GM18508 (cell line): ENCODE results near the gene LGALS3.

ENCODE experiments used
- ATAC-seq: cut with Tn5 transposase; IDR thresholded peaks from one replicate; pipeline ENCODE4 v1.9.1; 2021; ENCODE audit warnings: moderate number of reproducible peaks; ENCODE audit not compliant: insufficient read depth, unreplicated experiment

LGALS3 gene

GRCh38 chr14:55128386-55129085, 516 bp upstream of the LGALS3 start:
- no peak for ATAC-seq

- ATAC-seq = no peak
Observed at GRCh38 chr14:55129428-55130195, 560 bp downstream of the LGALS3 start.

GRCh38 chr14:55130196-55130550, 1.1 kb downstream of the LGALS3 start:
- ATAC-seq = no peak

GRCh38 chr14:55131370-55132137, 2.5 kb downstream of the LGALS3 start:
- ATAC-seq = no peak

GRCh38 chr14:55133416-55133815, 4.4 kb downstream of the LGALS3 start:
- no peak for ATAC-seq

- no peak for ATAC-seq
Observed at GRCh38 chr14:55136241-55136640, 7.2 kb downstream of the LGALS3 start.

- no peak for ATAC-seq
Observed at GRCh38 chr14:55136885-55137786, 8.1 kb downstream of the LGALS3 start.

GRCh38 chr14:55138091-55138490, 9.0 kb downstream of the LGALS3 start:
- no peak for ATAC-seq

- no peak for ATAC-seq
Observed at GRCh38 chr14:55139141-55139540, 10.1 kb downstream of the LGALS3 start.

GRCh38 chr14:55139696-55140509, 10.9 kb downstream of the LGALS3 start:
- ATAC-seq = no peak

GRCh38 chr14:55141825-55142224, 12.8 kb downstream of the LGALS3 start:
- no peak for ATAC-seq

- ATAC-seq = no peak
Observed at GRCh38 chr14:55142466-55142865, 13.4 kb downstream of the LGALS3 start.

- ATAC-seq = no peak
Observed at GRCh38 chr14:55146425-55146824, 17.4 kb downstream of the LGALS3 start.

GRCh38 chr14:55151601-55152000, 22.5 kb downstream of the LGALS3 start:
- no peak for ATAC-seq

GRCh38 chr14:55152052-55152753, 23.2 kb downstream of the LGALS3 start:
- ATAC-seq = no peak

- ATAC-seq = no peak
Observed at GRCh38 chr14:55153951-55154350, 24.9 kb downstream of the LGALS3 start.

- ATAC-seq = no peak
Observed at GRCh38 chr14:55157080-55157479, 28.0 kb downstream of the LGALS3 start.

GRCh38 chr14:55158412-55158811, 29.4 kb downstream of the LGALS3 start:
- ATAC-seq = no peak

- ATAC-seq = no peak
Observed at GRCh38 chr14:55160989-55161388, 31.9 kb downstream of the LGALS3 start.
